IMR-90 (cell line): Measurements from ENCODE around the gene GPRIN2. TPM values are rescaled to one million over a fixed set of nuclear protein-coding genes. Genes with fewer than 3 reads are reported as not detected.
A peak's percentile ranks its signal among the peaks of the same experiment; 100 is the strongest.
"Not testable (repeated sequence)": the region's sequence is repeated elsewhere in the genome, so short reads cannot be mapped to it uniquely, and the experiment has no call there.

Source experiments
- ATAC-seq: fragments of 200-7000 bp; cut with Tn5 transposase; 2 replicates; pipeline ENCODE4 v1.9.1; 2020; ENCODE audit warnings: low read depth, mild to moderate bottlenecking, moderate library complexity
- BruUV-seq: library from RNA; stranded (reverse); fragments of 400-500 nt; replicated peaks from 2 replicates; lab custom pipeline; 2021; lab: Mats Ljungman, UMichigan
- CTCF ChIA-PET: fragments of 300-600 bp; formaldehyde crosslinking; extraction: SDS; loops from one replicate; lab custom pipeline; 2021; ENCODE audit warnings: antibody characterized with exemption; lab: Yijun Ruan, JAX
- POLR2A ChIA-PET: fragments of 300-600 bp; sonication (Branson Sonifier 250); formaldehyde crosslinking; loops from one replicate; lab custom pipeline; 2022; ENCODE audit warnings: antibody characterized with exemption; ENCODE audit not compliant: unreplicated experiment; lab: Charles Lee
- DNase-seq: peaks from one replicate; pipeline ENCODE4 v3.0.0; 2013
- H2AFZ ChIP-seq: replicated peaks from 2 replicates; pipeline ENCODE3; 2013; ENCODE audit warnings: low read length, mild to moderate bottlenecking; ENCODE audit not compliant: poor library complexity
- H2AK5ac ChIP-seq: 2 replicates; pipeline ENCODE4 v1.6.1; 2013; ENCODE audit warnings: low read depth, low read length, inconsistent platforms
- H2AK9ac ChIP-seq: replicated peaks from 2 replicates; pipeline ENCODE3; 2013; ENCODE audit warnings: mild to moderate bottlenecking, low read depth, low read length, moderate library complexity; ENCODE audit not compliant: poor library complexity
- H2BK120ac ChIP-seq: 2 replicates; pipeline ENCODE4 v1.6.1; 2013; ENCODE audit warnings: low read depth, low read length, inconsistent platforms
- H2BK15ac ChIP-seq: 3 replicates; pipeline ENCODE4 v1.6.1; 2013; ENCODE audit warnings: low read depth, low read length, inconsistent platforms
- H2BK20ac ChIP-seq: 2 replicates; pipeline ENCODE4 v1.6.1; 2013; ENCODE audit warnings: low read depth, mild to moderate bottlenecking, inconsistent platforms, low read length, moderate library complexity
- H2BK5ac ChIP-seq: 2 replicates; pipeline ENCODE4 v1.6.1; 2013; ENCODE audit warnings: mild to moderate bottlenecking, low read depth, low read length, inconsistent platforms; ENCODE audit not compliant: poor library complexity, severe bottlenecking
- H3K14ac ChIP-seq: replicated peaks from 2 replicates; pipeline ENCODE4 v1.6.1; 2013; ENCODE audit warnings: low read depth, low read length, inconsistent platforms
- H3K18ac ChIP-seq: 2 replicates; pipeline ENCODE4 v1.6.1; 2013; ENCODE audit warnings: low read depth, low read length, control low read depth
- H3K23ac ChIP-seq: 2 replicates; pipeline ENCODE4 v1.6.1; 2013; ENCODE audit warnings: low read depth, low read length, inconsistent platforms
- H3K27ac ChIP-seq: 2 replicates; pipeline ENCODE4 v1.5.1; 2013; ENCODE audit warnings: mild to moderate bottlenecking, control low read depth, low read length; ENCODE audit not compliant: insufficient read depth
- H3K27me3 ChIP-seq: 2 replicates; pipeline ENCODE4 v1.6.1; 2013; ENCODE audit warnings: low read length; ENCODE audit not compliant: control insufficient read depth, insufficient read depth
- H3K36me3 ChIP-seq: 2 replicates; pipeline ENCODE4 v1.6.1; 2013; ENCODE audit warnings: low read length, mixed read lengths; ENCODE audit not compliant: control insufficient read depth, insufficient read depth
- H3K4ac ChIP-seq: 2 replicates; pipeline ENCODE4 v1.6.1; 2013; ENCODE audit warnings: low read depth, low read length, inconsistent platforms
- H3K4me1 ChIP-seq: 2 replicates; pipeline ENCODE4 v1.6.1; 2013; ENCODE audit warnings: low read length, mixed read lengths; ENCODE audit not compliant: control insufficient read depth, insufficient read depth
- H3K4me2 ChIP-seq: 2 replicates; pipeline ENCODE4 v1.6.1; 2013; ENCODE audit warnings: low read depth, mild to moderate bottlenecking, control low read depth, low read length, moderate library complexity
- H3K4me3 ChIP-seq: 2 replicates; pipeline ENCODE4 v1.5.1; 2013; ENCODE audit warnings: low read depth, mild to moderate bottlenecking, control low read depth, low read length, moderate library complexity; ENCODE audit not compliant: insufficient read depth
- H3K56ac ChIP-seq: 2 replicates; pipeline ENCODE4 v1.6.1; 2013; ENCODE audit warnings: low read length, inconsistent platforms; ENCODE audit not compliant: insufficient read depth; ENCODE audit errors: extremely low read depth
- H3K79me1 ChIP-seq, 2 experiments: 2 replicates each; pipeline ENCODE4 v1.6.1; 2013; ENCODE audit warnings: low read length in 2 of 2, inconsistent platforms in 1 of 2, low read depth in 1 of 2
- H3K9ac ChIP-seq: 2 replicates; pipeline ENCODE4 v1.6.1; 2013; ENCODE audit warnings: low read depth, low read length, control low read depth
- H3K9me1 ChIP-seq: 2 replicates; pipeline ENCODE4 v1.6.1; 2013; ENCODE audit warnings: low read length, inconsistent platforms; ENCODE audit not compliant: insufficient read depth
- H3K9me3 ChIP-seq: 2 replicates; pipeline ENCODE4 v1.6.1; 2013; ENCODE audit warnings: low read length; ENCODE audit not compliant: control insufficient read depth, insufficient read depth
- H4K20me1 ChIP-seq: 2 replicates; pipeline ENCODE4 v1.6.1; 2013; ENCODE audit warnings: low read length, inconsistent platforms; ENCODE audit not compliant: insufficient read depth
- H4K5ac ChIP-seq: 2 replicates; pipeline ENCODE4 v1.6.1; 2013; ENCODE audit warnings: mild to moderate bottlenecking, low read depth, low read length, control low read depth
- H4K8ac ChIP-seq, 2 experiments: 2 replicates each; pipeline ENCODE4 v1.6.1; 2013; ENCODE audit warnings: low read depth in 2 of 2, low read length in 2 of 2, control low read depth in 1 of 2, inconsistent platforms in 1 of 2
- H4K91ac ChIP-seq: 2 replicates; pipeline ENCODE4 v1.6.1; 2013; ENCODE audit warnings: low read depth, low read length, inconsistent platforms; ENCODE audit not compliant: insufficient read depth
- WGBS, 2 experiments: methylation state at CpG; one replicate each; pipeline versions ENCODE4 v1.1.5 to v1.1.7; 2013; ENCODE audit warnings: missing lambda C conversion rate in 2 of 2; ENCODE audit not compliant: insufficient read length in 1 of 2; ENCODE audit errors: extremely low coverage in 2 of 2; 5-methylcytosine and 5-hydroxymethylcytosine counted together
- dilution Hi-C: fragments of 300-500 bp; cut with HindIII; formaldehyde crosslinking; loops from one replicate; pipeline ENCODE4 v1.14.3; 2018; ENCODE audit warnings: low sequenced_read_pairs; ENCODE audit not compliant: unreplicated experiment
- in situ Hi-C: fragments of 300-500 bp; cut with MboI; formaldehyde crosslinking; loops from 3 replicates; pipeline ENCODE4 v1.14.3; 2019; ENCODE audit warnings: low sequenced_read_pairs, inconsistent platforms, mixed read lengths
- intact Hi-C: fragments of 100-400 bp; cut with micrococcal nuclease; formaldehyde crosslinking; loops from 2 replicates; pipeline ENCODE4 v1.10.0; 2022
- polyA plus RNA-seq, 3 experiments: library from polyadenylated mRNA; depleted of rRNA; stranded (reverse); fragments of >200 nt; gene quantifications; 2 replicates each; pipeline ENCODE4 v1.2.3, GENCODE V29; 2012; ENCODE audit warnings: low replicate concordance in 1 of 3
- total RNA-seq: library from RNA; depleted of rRNA; stranded (reverse); fragments of >200 nt; gene quantifications from 2 replicates; pipeline ENCODE4 v1.2.3, GENCODE V29; 2012

GPRIN2 gene
- total and polyA plus RNA-seq, 2 of the 4 experiments (the other 2 are of a cell fraction), result under 0.01 TPM; not detected in 1

DNA sequence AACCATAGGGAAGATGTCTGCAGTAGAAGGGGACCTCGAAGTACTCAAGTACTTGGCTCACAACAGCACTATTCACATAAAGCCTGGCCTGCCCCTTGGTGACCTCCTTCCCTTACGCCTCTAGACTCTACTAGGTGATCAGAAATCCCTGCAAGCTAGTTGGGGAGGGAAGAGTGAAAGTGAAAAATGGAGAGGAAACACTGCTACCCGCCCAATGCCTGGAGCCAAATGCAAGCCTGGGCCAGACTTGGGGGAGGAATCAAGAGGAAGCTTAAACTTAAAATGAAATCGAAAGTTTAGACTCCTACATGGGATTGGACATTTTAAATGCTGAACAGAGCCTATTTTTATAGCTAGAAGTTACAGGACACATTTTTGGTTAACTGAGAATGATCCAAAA, 40.1 kb upstream of the GPRIN2 start:
- in situ Hi-C loops, H3K4me1 ChIP-seq, H3K4me3 ChIP-seq, H2BK20ac ChIP-seq, H3K36me3 ChIP-seq, H4K5ac ChIP-seq, H3K23ac ChIP-seq, H3K9me1 ChIP-seq, H2BK15ac ChIP-seq, H2AK9ac ChIP-seq, H2BK120ac ChIP-seq, H3K9ac ChIP-seq, H3K27me3 ChIP-seq, H4K91ac ChIP-seq, DNase-seq, BruUV-seq, H3K56ac ChIP-seq, dilution Hi-C loops, CTCF ChIA-PET, H3K14ac ChIP-seq, H4K20me1 ChIP-seq, H3K27ac ChIP-seq, H2BK5ac ChIP-seq, H2AFZ ChIP-seq, ATAC-seq, POLR2A ChIA-PET, H3K4me2 ChIP-seq, H3K9me3 ChIP-seq, H3K4ac ChIP-seq, H2AK5ac ChIP-seq, H3K79me1 ChIP-seq, H4K8ac ChIP-seq, intact Hi-C loops, H3K18ac ChIP-seq: not testable (repeated sequence)
- WGBS, 2 experiments, result no CpG with 5 or more reads among the region's 4 CpGs

DNA sequence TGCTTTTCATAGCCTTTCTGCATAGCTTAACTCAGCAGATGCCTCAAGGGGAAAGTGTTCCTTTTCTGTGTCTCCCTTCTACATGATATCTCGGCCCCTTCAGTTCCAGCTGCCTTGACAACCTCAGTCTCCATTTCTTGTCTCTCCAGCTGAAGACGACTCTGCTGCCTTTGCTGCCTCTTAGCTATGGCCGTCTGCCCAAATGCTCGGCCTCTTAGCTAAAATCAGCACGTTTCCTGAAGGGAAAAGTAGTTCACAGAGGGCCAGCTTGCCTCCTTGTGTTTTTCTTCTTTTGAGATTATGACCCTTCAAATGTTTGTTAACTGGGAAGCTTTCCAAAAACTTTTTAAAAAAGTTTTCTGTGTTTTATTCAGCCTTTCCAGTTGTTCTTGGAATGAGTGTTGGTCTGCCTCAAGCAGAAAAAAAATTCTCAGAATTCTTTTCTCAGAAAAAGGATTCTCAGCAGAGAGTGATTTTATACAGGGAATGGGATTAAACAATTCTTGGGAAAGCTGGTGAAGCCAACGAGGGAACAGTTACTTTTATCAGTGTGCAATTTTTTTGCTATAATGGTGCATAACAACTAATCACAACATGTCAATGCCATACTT, 38.1 kb upstream of the GPRIN2 start:
- dilution Hi-C loops, H2BK20ac ChIP-seq, H3K14ac ChIP-seq, H4K5ac ChIP-seq, H4K20me1 ChIP-seq, CTCF ChIA-PET, H2BK15ac ChIP-seq, in situ Hi-C loops, H3K4me2 ChIP-seq, POLR2A ChIA-PET, H3K23ac ChIP-seq, H4K8ac ChIP-seq, H3K4me1 ChIP-seq, H2AK5ac ChIP-seq, H3K27me3 ChIP-seq, intact Hi-C loops, DNase-seq, H3K79me1 ChIP-seq, H2BK120ac ChIP-seq, H3K4me3 ChIP-seq, H3K27ac ChIP-seq, H3K9me1 ChIP-seq, H3K9ac ChIP-seq, H3K56ac ChIP-seq, H3K4ac ChIP-seq, H2BK5ac ChIP-seq, H3K9me3 ChIP-seq, H2AK9ac ChIP-seq, H3K36me3 ChIP-seq, H3K18ac ChIP-seq, BruUV-seq, H4K91ac ChIP-seq, H2AFZ ChIP-seq: not testable (repeated sequence)
- no CpG with 5 or more reads among the region's 6 CpGs for WGBS, 2 experiments
- peak; percentile 56 for ATAC-seq
